Ovary (tissue), 3 donors: Measurements from ENCODE around the gene CCR6.

Experiments
- POLR2A ChIP-seq: fragments of 450-650 bp; IDR thresholded peaks from one replicate; pipeline ENCODE4 v1.6.1; 2017; ENCODE audit warnings: antibody characterized with exemption, mild to moderate bottlenecking, moderate library complexity
- TF ChIP-seq, protein P1 (sequence below), 3 donors: fragments of 450-650 bp in 2 of 3; fragments of 200-600 bp in 1 of 3; IDR thresholded peaks; one replicate each; pipeline versions ENCODE4 v1.5.1 to v1.8.0; 2016 to 2022; ENCODE audit warnings: antibody characterized with exemption in 3 of 3, mild to moderate bottlenecking in 1 of 3
- donor health status: DM: no; HTN: no; CAD: no.

DNA sequence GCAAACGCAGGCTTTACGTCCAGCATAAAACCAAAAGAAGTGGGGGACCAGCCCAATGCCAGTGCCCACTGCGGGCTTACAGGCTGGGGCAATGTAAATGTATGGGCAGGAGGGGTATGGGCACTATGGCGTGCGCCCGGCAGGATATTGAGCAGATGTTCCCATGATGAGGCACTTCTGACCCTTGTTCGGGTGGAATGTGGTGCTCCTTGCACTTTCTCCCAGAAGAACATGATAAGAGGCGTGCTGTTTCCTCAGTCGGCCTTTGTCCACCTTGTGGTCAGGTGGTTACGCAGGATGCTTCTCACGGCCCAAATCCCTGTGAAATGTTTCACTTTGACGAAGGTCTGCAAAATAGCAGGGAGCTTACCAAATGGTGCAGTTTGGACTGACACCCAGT, 39.7 kb downstream of the CCR6 start:
- TF ChIP-seq, protein P1, sequence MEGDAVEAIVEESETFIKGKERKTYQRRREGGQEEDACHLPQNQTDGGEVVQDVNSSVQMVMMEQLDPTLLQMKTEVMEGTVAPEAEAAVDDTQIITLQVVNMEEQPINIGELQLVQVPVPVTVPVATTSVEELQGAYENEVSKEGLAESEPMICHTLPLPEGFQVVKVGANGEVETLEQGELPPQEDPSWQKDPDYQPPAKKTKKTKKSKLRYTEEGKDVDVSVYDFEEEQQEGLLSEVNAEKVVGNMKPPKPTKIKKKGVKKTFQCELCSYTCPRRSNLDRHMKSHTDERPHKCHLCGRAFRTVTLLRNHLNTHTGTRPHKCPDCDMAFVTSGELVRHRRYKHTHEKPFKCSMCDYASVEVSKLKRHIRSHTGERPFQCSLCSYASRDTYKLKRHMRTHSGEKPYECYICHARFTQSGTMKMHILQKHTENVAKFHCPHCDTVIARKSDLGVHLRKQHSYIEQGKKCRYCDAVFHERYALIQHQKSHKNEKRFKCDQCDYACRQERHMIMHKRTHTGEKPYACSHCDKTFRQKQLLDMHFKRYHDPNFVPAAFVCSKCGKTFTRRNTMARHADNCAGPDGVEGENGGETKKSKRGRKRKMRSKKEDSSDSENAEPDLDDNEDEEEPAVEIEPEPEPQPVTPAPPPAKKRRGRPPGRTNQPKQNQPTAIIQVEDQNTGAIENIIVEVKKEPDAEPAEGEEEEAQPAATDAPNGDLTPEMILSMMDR (IDR thresholded peaks at IDR 0.05): no peak
- TF ChIP-seq POLR2A: no peak
